ENCODE measurements around the gene GTF3A. TPM values are rescaled to one million over a fixed set of nuclear protein-coding genes. Genes with fewer than 3 reads are reported as not detected.

GTF3A gene
- 265 and 273 TPM in 2 replicates for total RNA-seq

GRCh38 chr13:27424246-27425157 is at the start of gene GTF3A:
Gene GTF3A, plus strand, starts transcription at chr13:27424619.
- intact Hi-C loops (cut with micrococcal nuclease): loop anchor here (1.0 to 5.0 kb wide), 3 partner anchors 172 to 293 kb away; partner anchors contain the start of genes RPL21 and USP12

- intact Hi-C loops (cut with micrococcal nuclease): loop anchor here (1.0 to 10.0 kb wide), 4 partner anchors 160 to 608 kb away; no protein-coding TSS in a partner anchor
These were observed 49.8 kb upstream of the GTF3A start for GRCh38 chr13:27374650-27375049.

DNA sequence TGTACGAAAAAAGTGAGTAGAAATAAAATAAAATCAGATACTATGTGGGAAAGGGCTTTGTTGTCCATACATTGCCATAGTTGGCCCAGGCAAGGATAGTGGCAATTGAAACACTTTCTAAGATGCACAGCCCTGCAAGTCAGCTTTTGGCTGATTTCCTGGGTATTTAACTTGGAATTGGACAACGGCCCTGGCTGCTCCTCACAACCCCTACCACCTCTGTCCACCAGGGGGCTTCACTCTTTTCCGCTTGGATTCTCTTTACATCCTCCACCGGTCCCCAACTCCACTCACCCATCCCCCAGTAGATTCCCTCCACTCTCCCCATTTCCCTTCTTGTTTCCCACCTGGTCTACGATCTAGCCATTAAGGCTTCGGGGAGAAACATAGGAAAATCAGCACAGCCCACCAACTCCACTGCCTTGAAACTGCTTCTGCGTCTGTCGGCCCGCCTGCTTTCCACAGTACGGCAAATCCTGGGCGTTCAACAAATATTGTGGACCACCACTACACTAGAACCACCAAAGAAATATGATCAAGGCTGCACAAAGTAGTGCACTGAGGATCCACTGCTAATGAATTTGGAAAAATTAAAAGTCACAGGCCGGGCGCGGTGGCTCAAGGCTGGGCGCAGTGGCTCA is 48.6 kb upstream of the GTF3A start:
- intact Hi-C loops (cut with micrococcal nuclease): loop anchor here (5.0 to 10.0 kb wide), 3 partner anchors 159 to 606 kb away; no protein-coding TSS in a partner anchor

DNA sequence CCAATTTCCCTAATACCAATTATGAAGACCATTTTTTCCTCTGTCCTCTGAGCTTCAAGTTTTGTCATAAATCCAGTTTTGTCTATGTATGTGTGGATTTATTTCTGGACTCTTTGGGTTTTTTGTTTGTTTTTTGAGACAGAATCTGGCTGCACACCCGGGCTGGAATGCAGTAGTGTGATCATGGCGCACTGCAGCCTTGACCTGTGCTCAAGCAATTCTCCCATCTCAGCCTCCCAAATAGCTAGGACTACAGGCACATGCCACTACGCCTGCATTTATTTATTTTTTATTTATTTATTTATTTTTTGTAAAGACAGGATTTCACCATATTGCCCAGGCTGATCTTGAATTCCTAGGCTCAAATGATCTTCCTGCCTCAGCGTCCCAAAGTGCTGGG is 45.3 kb upstream of the GTF3A start:
- intact Hi-C loops (cut with micrococcal nuclease): loop anchor here (5.0 to 10.0 kb wide), 3 partner anchors 156 to 603 kb away; no protein-coding TSS in a partner anchor

- intact Hi-C loops (cut with micrococcal nuclease): loop anchor here (5.0 to 10.0 kb wide), 3 partner anchors 155 to 602 kb away; no protein-coding TSS in a partner anchor
These were observed 44.5 kb upstream of the GTF3A start for GRCh38 chr13:27379694-27380641.

DNA sequence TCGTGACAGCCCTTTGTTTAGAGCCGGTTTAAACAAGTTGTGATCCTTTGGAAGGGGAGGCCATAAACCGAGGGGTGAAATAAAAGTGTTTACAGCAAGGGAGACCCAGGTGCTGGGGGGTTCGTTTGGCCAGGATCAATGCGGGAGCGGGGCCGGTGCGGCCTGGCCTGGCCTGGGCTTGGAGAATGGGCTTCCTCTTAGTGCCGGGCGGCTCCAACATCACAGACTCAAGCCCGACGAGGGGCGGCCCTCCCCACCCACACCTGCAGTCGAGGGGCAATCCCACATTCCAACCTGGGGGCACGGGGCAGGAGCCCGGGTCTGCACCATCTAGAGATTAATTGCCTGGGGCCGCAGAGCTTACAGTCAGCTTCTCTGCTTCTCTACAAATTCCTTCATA is 42.8 kb upstream of the GTF3A start:
- intact Hi-C loops (cut with micrococcal nuclease): no loop called here

DNA sequence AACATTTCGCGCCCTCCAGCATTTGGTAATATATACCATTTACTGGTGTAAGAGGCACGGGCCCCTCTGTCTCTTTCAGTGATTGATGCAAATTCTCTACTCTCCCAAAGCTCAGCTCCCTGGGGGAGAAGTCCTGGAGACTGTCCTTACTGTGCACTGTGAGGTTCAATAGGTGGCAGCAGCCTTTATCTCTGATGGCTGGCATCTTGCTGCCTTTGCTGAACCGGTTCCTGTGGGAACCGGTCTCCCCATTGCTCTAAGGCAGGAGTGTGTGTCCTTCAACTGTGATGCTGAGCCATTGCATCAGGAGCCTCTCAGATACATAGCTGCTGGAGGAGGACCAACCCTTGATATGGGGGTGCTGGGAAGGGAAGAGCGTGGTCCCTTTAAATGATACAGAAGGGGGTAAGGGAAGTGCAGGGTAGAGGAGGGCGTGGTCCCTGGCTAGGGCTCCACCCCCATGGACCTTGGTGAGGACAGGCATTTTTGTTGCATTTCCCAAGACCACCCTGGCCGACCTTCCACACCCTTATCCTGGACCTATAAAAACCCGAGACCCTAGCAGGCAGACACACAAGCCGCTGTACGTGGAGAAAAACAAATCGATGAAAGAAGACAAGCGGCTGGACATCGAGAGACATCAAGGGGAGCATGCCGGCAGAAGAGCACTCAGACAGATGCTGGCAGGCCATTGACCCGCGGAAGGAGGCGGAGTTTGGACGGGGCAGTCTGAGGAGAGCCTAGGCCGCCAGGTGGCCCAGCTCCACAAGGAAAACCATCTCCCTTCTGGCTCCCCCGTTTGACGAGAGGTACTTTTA is 41.1 kb upstream of the GTF3A start:
- intact Hi-C loops (cut with micrococcal nuclease): no loop called here

GRCh38 chr13:27384285-27384684 is 40.1 kb upstream of the GTF3A start:
- intact Hi-C loops (cut with micrococcal nuclease): no loop called here

DNA sequence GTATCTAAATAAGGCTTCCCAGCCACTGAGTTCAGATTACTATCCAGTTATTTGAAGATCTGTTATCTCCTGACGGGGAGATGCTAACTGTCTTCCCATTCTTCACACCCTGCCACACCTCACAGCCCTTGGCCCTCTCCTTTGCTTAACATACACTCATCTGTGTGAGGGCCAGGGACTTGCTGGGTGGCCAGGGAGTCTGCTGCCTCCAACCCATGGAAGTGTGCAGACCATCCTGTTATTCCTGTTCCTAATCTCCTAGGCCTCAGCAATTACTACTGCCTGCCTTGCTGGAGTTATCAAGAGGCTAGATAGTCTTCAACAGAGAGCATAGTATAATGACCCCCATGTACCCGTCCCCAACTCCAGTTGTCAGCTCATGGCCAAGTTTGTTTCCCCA is 36.2 kb upstream of the GTF3A start:
- intact Hi-C loops (cut with micrococcal nuclease): no loop called here

DNA sequence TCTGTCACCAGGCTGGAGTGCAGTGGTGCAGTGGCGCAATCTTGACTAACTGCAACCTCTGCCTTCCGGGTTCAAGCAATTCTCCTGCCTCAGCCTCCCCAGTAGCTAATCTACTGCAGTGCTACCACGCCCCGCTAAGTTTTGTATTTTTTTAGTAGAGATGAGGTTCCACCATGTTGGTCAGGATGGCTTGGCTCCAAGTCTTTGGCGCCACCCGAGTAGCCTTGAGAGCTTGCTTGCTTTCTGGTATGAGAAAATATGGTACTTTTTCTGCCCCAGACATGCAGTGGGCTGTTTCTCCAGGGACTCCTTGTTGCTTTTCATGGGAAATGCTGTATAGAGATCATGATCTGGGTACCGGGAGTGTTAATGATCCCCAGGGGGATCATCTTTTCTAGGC is 34.5 kb upstream of the GTF3A start:
- intact Hi-C loops (cut with micrococcal nuclease): no loop called here

DNA sequence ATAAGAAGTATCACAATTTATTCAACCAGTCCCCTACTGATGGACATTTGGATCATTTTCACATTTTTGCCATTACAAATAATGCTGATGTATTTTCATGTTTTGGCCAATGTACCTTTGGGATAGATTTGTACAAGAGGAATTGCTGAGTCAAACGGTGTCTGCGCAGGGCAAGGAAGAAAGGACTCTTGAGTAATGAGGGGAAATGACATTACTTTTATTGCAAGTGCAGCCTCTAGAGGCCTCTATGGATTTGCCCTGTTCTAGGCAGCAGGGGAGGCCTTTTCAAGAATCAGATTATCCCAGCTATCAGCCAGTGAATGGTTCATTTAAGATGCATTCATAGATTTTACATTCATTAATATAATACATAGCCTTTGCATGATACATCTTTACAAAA is 32.9 kb upstream of the GTF3A start:
- intact Hi-C loops (cut with micrococcal nuclease): no loop called here

DNA sequence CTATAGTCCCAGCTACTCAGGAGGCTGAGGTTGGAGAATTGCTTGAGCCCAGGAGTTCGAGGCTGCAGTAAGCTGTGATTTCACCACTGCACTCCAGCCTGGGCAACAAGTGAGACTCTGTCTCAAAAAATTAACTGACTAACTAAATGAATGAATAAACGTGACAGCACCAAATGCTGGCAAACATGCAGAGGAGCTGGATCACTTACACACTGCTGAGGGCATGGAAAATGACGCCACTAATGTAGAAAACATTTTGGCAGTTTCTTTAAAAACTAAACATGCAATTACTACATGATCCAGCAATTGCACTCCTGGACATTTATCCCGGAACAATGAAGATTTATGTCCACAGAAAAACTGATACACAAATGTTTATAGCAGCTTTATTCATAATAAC is 31.3 kb upstream of the GTF3A start:
- intact Hi-C loops (cut with micrococcal nuclease): no loop called here

- intact Hi-C loops (cut with micrococcal nuclease): no loop called here
These were observed 29.4 kb upstream of the GTF3A start for GRCh38 chr13:27395007-27395510.

- intact Hi-C loops (cut with micrococcal nuclease): no loop called here
These were observed 28.1 kb upstream of the GTF3A start for GRCh38 chr13:27396252-27396846.

GRCh38 chr13:27398360-27398759 is 26.1 kb upstream of the GTF3A start:
- intact Hi-C loops (cut with micrococcal nuclease): no loop called here

DNA sequence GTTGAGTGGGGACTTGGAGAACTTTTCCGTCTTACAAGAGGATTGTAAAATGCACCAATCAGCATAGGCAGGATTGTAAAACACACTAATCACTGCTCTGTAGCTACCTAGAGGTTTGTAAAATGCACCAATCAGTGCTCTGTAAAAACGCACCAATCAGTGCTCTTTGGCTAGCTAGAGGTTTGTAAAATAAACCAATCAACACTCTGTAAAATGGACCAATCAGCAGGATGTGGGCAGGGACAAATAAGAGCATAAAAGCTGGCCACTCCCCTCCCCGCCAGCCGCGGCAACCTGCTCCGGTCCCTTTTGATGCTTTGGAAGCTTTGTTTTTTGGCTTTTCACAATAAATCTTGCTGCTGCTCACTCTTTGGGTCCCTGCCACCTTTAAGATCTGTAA is 24.0 kb upstream of the GTF3A start:
- intact Hi-C loops (cut with micrococcal nuclease): loop anchor here (10.0 kb wide), 1 partner anchor 54 kb away; the partner anchor contains the start of gene MTIF3

DNA sequence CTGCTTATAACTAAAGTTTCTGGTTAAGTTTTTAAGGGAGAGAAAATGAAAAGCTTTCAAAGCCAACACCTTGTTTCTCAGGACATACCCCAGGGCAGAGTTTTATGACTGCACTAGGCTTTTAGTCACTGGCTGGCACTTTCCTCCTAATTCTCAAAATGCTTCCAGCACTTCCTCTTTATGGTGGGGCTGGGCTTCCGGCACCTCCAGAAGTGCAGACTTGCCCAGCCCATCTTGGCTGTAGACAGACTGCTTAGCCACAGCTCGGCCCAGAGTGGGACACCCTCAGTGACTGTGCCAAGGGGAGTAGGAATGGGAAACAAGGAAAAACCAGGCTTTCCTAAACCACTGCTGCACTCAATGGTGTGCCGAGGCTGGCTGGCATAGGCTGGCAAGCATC is 23.2 kb upstream of the GTF3A start:
- intact Hi-C loops (cut with micrococcal nuclease): loop anchor here (10.0 kb wide), 1 partner anchor 54 kb away; the partner anchor contains the start of gene MTIF3

GRCh38 chr13:27403203-27403678 is 21.2 kb upstream of the GTF3A start:
- intact Hi-C loops (cut with micrococcal nuclease): loop anchor here (10.0 kb wide), 1 partner anchor 52 kb away; the partner anchor contains the start of gene MTIF3

GRCh38 chr13:27403727-27404385 is 20.6 kb upstream of the GTF3A start:
- intact Hi-C loops (cut with micrococcal nuclease): loop anchor here (10.0 kb wide), 1 partner anchor 51 kb away; the partner anchor contains the start of gene MTIF3

Data from T-helper 2 cell treated with Interferon-gamma antibody and Interleukin-4, amounts not matched to agents 100 ng/mL and 5 ng/mL, for 36 hours (primary cell).